GM19043 (cell line): Measurements from ENCODE around the gene CDC42BPB.

Experiments used
- ATAC-seq: cut with Tn5 transposase; IDR thresholded peaks from one replicate; pipeline ENCODE4 v1.9.1; 2021; ENCODE audit warnings: low read depth; ENCODE audit not compliant: unreplicated experiment

Gene CDC42BPB

GRCh38 chr14:103001651-103002396, 55.5 kb downstream of the CDC42BPB start:
- no peak for ATAC-seq

GRCh38 chr14:103001226-103001625, 56.1 kb downstream of the CDC42BPB start:
- ATAC-seq: no peak

- no peak for ATAC-seq
Observed at GRCh38 chr14:103000291-103000921, 56.9 kb downstream of the CDC42BPB start.

GRCh38 chr14:102999227-102999895, 58.0 kb downstream of the CDC42BPB start:
- no peak for ATAC-seq

GRCh38 chr14:102998393-102998792, 59.0 kb downstream of the CDC42BPB start:
- ATAC-seq: no peak

GRCh38 chr14:102996941-102997340, 60.4 kb downstream of the CDC42BPB start:
- no peak for ATAC-seq

- no peak for ATAC-seq
Observed at GRCh38 chr14:102994689-102995088, 62.7 kb downstream of the CDC42BPB start.

GRCh38 chr14:102993523-102993922, 63.8 kb downstream of the CDC42BPB start:
- no peak for ATAC-seq

- ATAC-seq: no peak
Observed at GRCh38 chr14:102991376-102991775, 66.0 kb downstream of the CDC42BPB start.

GRCh38 chr14:102988054-102988453, 69.3 kb downstream of the CDC42BPB start:
- no peak for ATAC-seq

GRCh38 chr14:102986810-102987579, 70.4 kb downstream of the CDC42BPB start:
- ATAC-seq: no peak

GRCh38 chr14:102985665-102986064, 71.7 kb downstream of the CDC42BPB start:
- ATAC-seq: peak; percentile 74

GRCh38 chr14:102984336-102985102, 72.8 kb downstream of the CDC42BPB start:
- no peak for ATAC-seq

GRCh38 chr14:102983496-102983895, 73.9 kb downstream of the CDC42BPB start:
- no peak for ATAC-seq

GRCh38 chr14:102982852-102983470, 74.4 kb downstream of the CDC42BPB start:
- no peak for ATAC-seq

- no peak for ATAC-seq
Observed at GRCh38 chr14:102980409-102980810, 76.9 kb downstream of the CDC42BPB start.

GRCh38 chr14:102979406-102979805, 77.9 kb downstream of the CDC42BPB start:
- ATAC-seq: no peak

GRCh38 chr14:102977475-102977874, 79.9 kb downstream of the CDC42BPB start:
- no peak for ATAC-seq

- ATAC-seq: no peak
Observed at GRCh38 chr14:102975662-102976061, 81.7 kb downstream of the CDC42BPB start.
